Liver (tissue), 3 donors: ENCODE data around the gene LSM12.

Source experiments
- FOXA1 ChIP-seq: IDR thresholded peaks from 2 replicates; pipeline ENCODE4 v1.6.1; 2016; ENCODE audit warnings: antibody characterized with exemption
- TAF1 ChIP-seq: conservative IDR thresholded peaks from 2 replicates; pipeline ENCODE4 v1.6.1; 2016; ENCODE audit warnings: antibody characterized with exemption, mild to moderate bottlenecking
- TF ChIP-seq, protein P1 (sequence below): fragments of 150-350 bp; IDR thresholded peaks from 2 replicates; pipeline ENCODE4 v1.5.1; 2017; ENCODE audit warnings: improper control_type of control experiment, low read depth, low read length; ENCODE audit not compliant: missing input control
- donor health status: healthy.
- donor health status: healthy.

DNA sequence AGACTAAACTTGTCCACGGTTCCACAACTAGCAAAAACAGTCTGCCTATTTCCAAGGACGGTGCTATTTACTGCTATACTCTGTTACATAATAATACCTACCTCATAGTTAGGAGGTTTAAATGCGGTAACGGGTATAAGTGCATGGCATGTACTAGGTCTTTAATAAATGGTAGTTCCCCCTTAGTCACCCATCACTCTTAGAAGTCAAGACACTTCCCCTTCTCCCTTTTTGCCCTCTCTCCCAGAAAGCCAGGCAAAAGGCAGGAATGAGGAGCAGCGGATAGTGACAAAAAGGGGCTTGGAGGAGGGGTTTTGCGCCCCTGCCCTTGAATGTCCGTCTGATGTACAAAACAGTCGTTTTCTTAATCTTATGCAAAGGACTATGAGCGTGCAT is 1.1 kb upstream of the LSM12 start:
- TF ChIP-seq, protein P1, sequence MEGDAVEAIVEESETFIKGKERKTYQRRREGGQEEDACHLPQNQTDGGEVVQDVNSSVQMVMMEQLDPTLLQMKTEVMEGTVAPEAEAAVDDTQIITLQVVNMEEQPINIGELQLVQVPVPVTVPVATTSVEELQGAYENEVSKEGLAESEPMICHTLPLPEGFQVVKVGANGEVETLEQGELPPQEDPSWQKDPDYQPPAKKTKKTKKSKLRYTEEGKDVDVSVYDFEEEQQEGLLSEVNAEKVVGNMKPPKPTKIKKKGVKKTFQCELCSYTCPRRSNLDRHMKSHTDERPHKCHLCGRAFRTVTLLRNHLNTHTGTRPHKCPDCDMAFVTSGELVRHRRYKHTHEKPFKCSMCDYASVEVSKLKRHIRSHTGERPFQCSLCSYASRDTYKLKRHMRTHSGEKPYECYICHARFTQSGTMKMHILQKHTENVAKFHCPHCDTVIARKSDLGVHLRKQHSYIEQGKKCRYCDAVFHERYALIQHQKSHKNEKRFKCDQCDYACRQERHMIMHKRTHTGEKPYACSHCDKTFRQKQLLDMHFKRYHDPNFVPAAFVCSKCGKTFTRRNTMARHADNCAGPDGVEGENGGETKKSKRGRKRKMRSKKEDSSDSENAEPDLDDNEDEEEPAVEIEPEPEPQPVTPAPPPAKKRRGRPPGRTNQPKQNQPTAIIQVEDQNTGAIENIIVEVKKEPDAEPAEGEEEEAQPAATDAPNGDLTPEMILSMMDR: no peak
- no peak for TF ChIP-seq FOXA1
- TF ChIP-seq TAF1: no peak
